HG02938 (cell line): ENCODE measurements around the gene POC1A.
"Not testable (repeated sequence)": the region's sequence is repeated elsewhere in the genome, so short reads cannot be mapped to it uniquely, and the experiment has no call there.

Experiments used
- ATAC-seq: cut with Tn5 transposase; IDR thresholded peaks from one replicate; pipeline ENCODE4 v1.9.1; 2021; ENCODE audit warnings: mild to moderate bottlenecking, moderate library complexity; ENCODE audit not compliant: unreplicated experiment

Gene POC1A

GRCh38 chr3:52036222-52036694 is 118.0 kb downstream of the POC1A start:
- peak; percentile 46 for ATAC-seq

DNA sequence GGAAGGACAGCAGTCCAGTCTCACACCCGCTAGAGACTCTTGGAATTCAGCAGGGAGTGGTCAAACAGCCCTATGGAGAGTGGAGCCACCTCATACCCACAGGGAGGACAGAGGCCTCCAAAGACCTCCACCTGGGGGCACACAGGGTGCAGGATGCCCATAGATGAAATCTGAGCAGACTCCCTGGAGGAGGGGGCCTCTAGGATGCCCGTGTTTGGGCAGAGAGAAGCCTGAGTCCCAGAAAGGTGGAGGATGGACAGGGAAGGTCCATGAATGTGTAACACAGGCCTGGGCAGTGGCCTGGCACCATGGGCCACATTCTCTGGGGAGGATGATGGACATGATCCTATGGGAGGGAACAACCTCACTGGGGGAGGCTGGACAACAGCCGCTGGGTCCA is 119.6 kb downstream of the POC1A start:
- no peak for ATAC-seq

GRCh38 chr3:52034212-52034611 is 120.0 kb downstream of the POC1A start:
- ATAC-seq: no peak

GRCh38 chr3:52033748-52034147 is 120.5 kb downstream of the POC1A start:
- ATAC-seq: not testable (repeated sequence)

GRCh38 chr3:52032702-52033408 is 121.4 kb downstream of the POC1A start:
- ATAC-seq: no peak

- ATAC-seq: no peak
Measured at GRCh38 chr3:52031896-52032295, 122.3 kb downstream of the POC1A start.

- no peak for ATAC-seq
Measured at GRCh38 chr3:52030714-52031310, 123.4 kb downstream of the POC1A start.

- ATAC-seq: no peak
Measured at GRCh38 chr3:52029535-52029934, 124.7 kb downstream of the POC1A start.

- no peak for ATAC-seq
Measured at GRCh38 chr3:52029053-52029452, 125.2 kb downstream of the POC1A start.

GRCh38 chr3:52028572-52028971 is 125.7 kb downstream of the POC1A start:
- ATAC-seq: no peak

- ATAC-seq: no peak
Measured at GRCh38 chr3:52026041-52026440, 128.2 kb downstream of the POC1A start.

- ATAC-seq: no peak
Measured at GRCh38 chr3:52025453-52025852, 128.8 kb downstream of the POC1A start.
